Astrocyte (in vitro differentiated cells and primary cell): ENCODE results near the gene CACNA1A.

Source experiments
- CTCF ChIP-seq: IDR thresholded peaks from 2 replicates; pipeline ENCODE4 v1.5.1; 2011; ENCODE audit warnings: low read depth, mild to moderate bottlenecking, inconsistent platforms, low read length, moderate library complexity; ENCODE audit not compliant: insufficient read depth
- EZH2 ChIP-seq: IDR thresholded peaks from 2 replicates; pipeline ENCODE4 v1.6.1; 2012; ENCODE audit warnings: mild to moderate bottlenecking, low read length, inconsistent platforms; ENCODE audit not compliant: insufficient read depth

- TF ChIP-seq CTCF (no peak), EZH2 (no peak)
Observed at GRCh38 chr19:13492128-13492527, 14.2 kb downstream of the CACNA1A start.
